ENCODE data around the gene DCAF5. TPM values are rescaled to one million over a fixed set of nuclear protein-coding genes. Genes with fewer than 3 reads are reported as not detected.
"Not testable (repeated sequence)": the region's sequence is repeated elsewhere in the genome, so short reads cannot be mapped to it uniquely, and the experiment has no call there.

DCAF5 gene
- total RNA-seq, 1 experiment from 2014 or later, result 22.0 TPM

DNA sequence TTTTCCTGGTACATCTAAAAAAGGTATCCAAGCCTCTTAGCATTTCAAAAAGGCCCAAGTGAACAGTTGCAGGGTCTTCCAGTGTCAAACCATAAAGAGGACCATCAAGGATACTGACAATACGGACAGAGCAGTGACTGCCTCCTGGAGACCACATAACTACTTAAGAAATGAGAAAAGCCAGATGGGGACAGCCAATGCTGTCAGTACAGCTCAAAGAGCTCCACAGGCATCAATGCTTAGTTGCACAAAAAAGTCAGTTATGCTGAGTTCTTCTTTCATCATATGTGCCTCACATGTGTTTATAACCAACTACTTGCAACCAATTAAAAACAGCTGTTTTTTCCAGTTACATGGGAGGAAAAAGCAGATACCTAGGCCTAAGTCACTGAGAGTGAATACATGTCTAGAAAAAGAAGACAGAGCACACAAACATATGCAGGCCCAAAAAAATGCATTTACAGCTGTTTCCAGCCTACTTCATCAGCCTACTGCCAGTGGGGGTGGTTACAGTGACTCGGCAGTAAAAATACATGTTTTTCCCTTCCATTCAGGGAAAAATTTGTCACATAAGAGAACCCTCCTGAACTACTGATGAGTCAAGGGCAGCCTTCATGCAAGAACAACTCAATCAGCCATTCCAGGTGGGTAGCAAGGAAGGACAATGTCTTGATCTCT, 84.0 kb downstream of the DCAF5 start:
- intact Hi-C loops (cut with micrococcal nuclease; ENCODE audit: unreplicated experiment), result no loop called here
- Histone ChIP-seq H3K27me3 (replicated peaks; ENCODE audit: insufficient read depth, low read depth, low read length, poor library complexity) (no peaks in the 10 kb centered on the region), H3K4me1 (ENCODE audit: insufficient read depth, low read length, poor library complexity, severe bottlenecking) (no peaks in the 10 kb centered on the region), H3K9me3 (ENCODE audit: low read depth, low read length, poor library complexity, severe bottlenecking) (no peaks in the 10 kb centered on the region), H3K4me3 (ENCODE audit: low read depth, low read length, poor library complexity, severe bottlenecking) (no peak overlapping the region), H3K36me3 (ENCODE audit: insufficient read depth, low read length, poor library complexity, severe bottlenecking) (no peaks in the 10 kb centered on the region), H3K27ac (ENCODE audit: low read depth, low read length, poor library complexity, severe bottlenecking) (no peak overlapping the region)
- TF ChIP-seq, protein P1, sequence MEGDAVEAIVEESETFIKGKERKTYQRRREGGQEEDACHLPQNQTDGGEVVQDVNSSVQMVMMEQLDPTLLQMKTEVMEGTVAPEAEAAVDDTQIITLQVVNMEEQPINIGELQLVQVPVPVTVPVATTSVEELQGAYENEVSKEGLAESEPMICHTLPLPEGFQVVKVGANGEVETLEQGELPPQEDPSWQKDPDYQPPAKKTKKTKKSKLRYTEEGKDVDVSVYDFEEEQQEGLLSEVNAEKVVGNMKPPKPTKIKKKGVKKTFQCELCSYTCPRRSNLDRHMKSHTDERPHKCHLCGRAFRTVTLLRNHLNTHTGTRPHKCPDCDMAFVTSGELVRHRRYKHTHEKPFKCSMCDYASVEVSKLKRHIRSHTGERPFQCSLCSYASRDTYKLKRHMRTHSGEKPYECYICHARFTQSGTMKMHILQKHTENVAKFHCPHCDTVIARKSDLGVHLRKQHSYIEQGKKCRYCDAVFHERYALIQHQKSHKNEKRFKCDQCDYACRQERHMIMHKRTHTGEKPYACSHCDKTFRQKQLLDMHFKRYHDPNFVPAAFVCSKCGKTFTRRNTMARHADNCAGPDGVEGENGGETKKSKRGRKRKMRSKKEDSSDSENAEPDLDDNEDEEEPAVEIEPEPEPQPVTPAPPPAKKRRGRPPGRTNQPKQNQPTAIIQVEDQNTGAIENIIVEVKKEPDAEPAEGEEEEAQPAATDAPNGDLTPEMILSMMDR (conservative IDR thresholded peaks at IDR 0.05; ENCODE audit: low read depth, low read length), result no peak
- no peak for TF ChIP-seq EZH2 (IDR thresholded peaks at IDR 0.05; ENCODE audit: borderline replicate concordance, low read depth, low read length, poor library complexity, severe bottlenecking)
- POLR2A ChIA-PET (ENCODE audit: low non-redundant PET), result no interaction called here
- CTCF ChIA-PET, result no interaction called here
- BruUV-seq (replicated peaks), result no TSS peak
- DNase-seq (ENCODE audit: low spot score), result no peak

DNA sequence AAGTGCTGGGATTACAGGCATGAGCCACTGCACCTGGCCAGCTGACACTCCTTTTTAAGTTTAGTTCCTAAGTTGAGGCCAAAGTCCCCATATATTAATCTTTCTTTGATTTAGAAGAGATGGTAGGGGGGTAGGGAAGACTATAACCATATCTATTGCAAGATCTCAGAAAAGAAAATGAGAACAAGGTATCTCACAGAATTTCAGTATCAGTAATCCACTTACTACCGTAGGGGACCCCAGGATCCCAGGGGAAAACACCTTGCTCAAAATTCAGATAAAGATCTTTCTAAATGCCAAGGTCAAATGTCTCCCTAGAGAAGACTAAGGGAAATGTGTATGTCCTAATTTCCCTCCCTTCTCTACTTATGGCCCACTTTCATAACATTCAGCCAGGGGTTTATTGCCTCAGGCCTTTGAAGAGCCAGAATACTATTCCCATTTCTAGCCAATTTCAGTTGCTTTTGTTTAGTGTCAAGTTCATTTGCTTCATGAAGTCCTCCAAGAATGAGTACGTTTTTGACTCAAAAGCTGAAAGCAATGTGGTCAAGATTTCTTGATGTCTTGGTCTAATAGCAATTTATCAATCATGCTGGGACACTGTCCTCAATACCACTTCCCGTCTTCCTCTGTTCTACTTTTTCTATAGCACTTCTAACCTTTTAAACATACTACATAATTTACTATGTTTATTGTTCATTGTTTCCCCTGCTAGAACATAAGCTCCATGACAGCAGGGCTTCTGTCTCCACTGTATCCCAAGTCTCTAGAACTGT, 86.3 kb downstream of the DCAF5 start:
- H3K4me1 ChIP-seq (ENCODE audit: insufficient read depth, low read length, poor library complexity, severe bottlenecking), result no peaks in the 10 kb centered on the region
- intact Hi-C loops (cut with micrococcal nuclease; ENCODE audit: unreplicated experiment), result no loop called here
- no peak overlapping the region for H3K4me3 ChIP-seq (ENCODE audit: low read depth, low read length, poor library complexity, severe bottlenecking)
- ChIA-PET POLR2A (ENCODE audit: low non-redundant PET) (no interaction called here), CTCF (no interaction called here)
- H3K27me3 ChIP-seq (replicated peaks; ENCODE audit: insufficient read depth, low read depth, low read length, poor library complexity), result no peaks in the 10 kb centered on the region
- no peaks in the 10 kb centered on the region for H3K9me3 ChIP-seq (ENCODE audit: low read depth, low read length, poor library complexity, severe bottlenecking)
- H3K36me3 ChIP-seq (ENCODE audit: insufficient read depth, low read length, poor library complexity, severe bottlenecking), result peaks cover 7% of the 10 kb centered on the region
- no peak overlapping the region for H3K27ac ChIP-seq (ENCODE audit: low read depth, low read length, poor library complexity, severe bottlenecking)
- no peak for DNase-seq (ENCODE audit: low spot score)
- TF ChIP-seq, protein P1 (conservative IDR thresholded peaks at IDR 0.05; ENCODE audit: low read depth, low read length), result no peak
- TF ChIP-seq EZH2 (IDR thresholded peaks at IDR 0.05; ENCODE audit: borderline replicate concordance, low read depth, low read length, poor library complexity, severe bottlenecking), result no peak
- no TSS peak for BruUV-seq (replicated peaks)

DNA sequence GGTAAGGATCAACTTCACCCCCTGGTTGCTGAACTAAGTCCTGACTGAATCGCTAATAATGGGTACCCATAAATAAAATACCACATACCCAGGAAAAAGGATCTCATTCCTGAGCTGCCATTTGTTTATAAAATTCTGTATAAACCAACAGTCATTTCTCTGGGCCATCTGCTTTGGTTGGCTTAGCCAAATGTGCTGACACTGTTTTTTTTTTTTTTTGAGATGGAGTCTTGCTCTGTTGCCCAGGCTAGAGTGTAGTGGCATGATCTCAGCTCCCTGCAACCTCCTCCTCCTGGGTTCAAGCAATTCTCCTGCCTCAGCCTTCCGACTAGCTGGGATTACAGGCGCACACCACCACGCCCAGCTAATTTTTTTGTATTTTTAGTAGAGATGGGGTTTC, 87.0 kb downstream of the DCAF5 start:
- intact Hi-C loops (cut with micrococcal nuclease; ENCODE audit: unreplicated experiment); H3K27me3 ChIP-seq (replicated peaks; ENCODE audit: insufficient read depth, low read depth, low read length, poor library complexity); H3K27ac ChIP-seq (ENCODE audit: low read depth, low read length, poor library complexity, severe bottlenecking); DNase-seq (ENCODE audit: low spot score); BruUV-seq (replicated peaks); H3K9me3 ChIP-seq (ENCODE audit: low read depth, low read length, poor library complexity, severe bottlenecking); CTCF ChIA-PET; H3K4me3 ChIP-seq (ENCODE audit: low read depth, low read length, poor library complexity, severe bottlenecking); POLR2A ChIA-PET (ENCODE audit: low non-redundant PET); H3K4me1 ChIP-seq (ENCODE audit: insufficient read depth, low read length, poor library complexity, severe bottlenecking): not testable (repeated sequence)
- H3K36me3 ChIP-seq (ENCODE audit: insufficient read depth, low read length, poor library complexity, severe bottlenecking), result peaks cover 14% of the 10 kb centered on the region

All from A673 (cell line).